Suppressor macrophage treated with lipopolysaccharide for 1 hour (primary cell): Measurements from ENCODE around the gene PLPP2.
A peak's percentile ranks its signal among the peaks of the same experiment; 100 is the strongest.
"Not testable (repeated sequence)": the region's sequence is repeated elsewhere in the genome, so short reads cannot be mapped to it uniquely, and the experiment has no call there.

ENCODE experiments used
- DNase-seq, 3 donors: peaks; one replicate each; pipeline ENCODE4 v3.0.0-alpha.2; 2020 to 2022

The PLPP2 gene

GRCh38 chr19:262125-262524 is 29.1 kb downstream of the PLPP2 start:
- peak; percentile 20 to 43 (median 33) for DNase-seq

- not testable (repeated sequence) for DNase-seq
Measured at GRCh38 chr19:256804-257203, 34.4 kb downstream of the PLPP2 start.

- DNase-seq: peak; percentile 53 to 70 (median 65)
Measured at GRCh38 chr19:252421-253186, 38.6 kb downstream of the PLPP2 start.

DNA sequence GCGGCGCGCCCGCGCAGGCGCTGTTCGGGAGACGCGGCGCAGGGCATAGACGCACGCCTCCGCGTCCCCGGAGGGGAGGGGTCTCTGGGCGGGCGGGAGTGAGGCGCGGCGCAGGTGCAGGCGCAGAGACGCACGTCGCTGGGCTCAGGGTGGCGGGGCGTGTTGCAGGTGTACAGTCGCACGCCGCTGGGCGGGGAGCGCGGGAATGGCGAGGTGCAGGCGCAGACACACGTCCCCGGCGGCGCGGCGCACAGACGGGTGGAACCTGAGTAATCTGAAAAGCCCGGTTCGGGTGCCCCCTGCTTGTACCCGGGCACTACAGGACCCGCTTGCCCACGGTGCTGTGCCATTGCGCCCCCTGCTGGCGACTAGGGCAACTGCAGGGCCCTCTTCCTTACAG is 44.7 kb downstream of the PLPP2 start:
- DNase-seq: no peak

- not testable (repeated sequence) for DNase-seq
Measured at GRCh38 chr19:245900-246299, 45.3 kb downstream of the PLPP2 start.

DNA sequence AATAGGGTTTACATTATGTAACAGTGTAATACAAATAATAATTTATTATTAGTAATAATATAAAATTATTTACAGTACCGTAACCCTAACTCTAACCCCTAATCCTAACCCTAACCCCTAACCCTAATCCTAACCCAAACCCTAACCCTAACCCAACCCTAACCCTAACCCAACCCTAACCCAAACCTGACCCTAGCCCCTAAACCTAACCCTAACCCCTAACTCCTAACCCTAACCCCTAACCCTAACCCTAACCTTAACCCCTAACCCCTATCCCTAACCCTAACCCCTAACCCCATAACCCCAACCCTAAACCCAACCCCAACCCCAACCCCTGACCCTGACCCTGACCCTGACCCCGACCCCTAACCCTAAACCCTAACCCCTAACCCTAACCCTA is 45.7 kb downstream of the PLPP2 start:
- no peak for DNase-seq
